ENCODE results near the gene COA3. TPM values are rescaled to one million over a fixed set of nuclear protein-coding genes. Genes with fewer than 3 reads are reported as not detected.

The COA3 gene
- total and polyA plus RNA-seq, 8 donors: 48.1 to 130 (median 68.7) TPM

- no peak overlapping the region for H3K4me3 ChIP-seq
- H3K27me3 ChIP-seq: no peaks in the 10 kb centered on the region
- H3K36me3 ChIP-seq: no peaks in the 10 kb centered on the region
- FAIRE-seq (no peak), DNase-seq (no peak), ATAC-seq (no peak)
- no peak overlapping the region for H3K27ac ChIP-seq
- no peaks in the 10 kb centered on the region for H3K9me3 ChIP-seq
- TF ChIP-seq CTCF (IDR thresholded peaks at IDR 0.05): no peak
- WGBS, 2 donors: 66 to 70% methylated on average over 11 of the region's 11 CpGs
- intact Hi-C loops (cut with DNase I): no loop called here
- peaks cover 0 to 4% (median under 1%) of the 10 kb centered on the region in 3 donors for H3K4me1 ChIP-seq
These were observed 49.4 kb downstream of the COA3 start for GRCh38 chr17:42748908-42749798.

- no peak for FAIRE-seq
- Histone ChIP-seq H3K4me3 (no peak overlapping the region), H3K36me3 (no peaks in the 10 kb centered on the region), H3K9me3 (no peaks in the 10 kb centered on the region), H3K4me1 (peaks cover 0 to 10% (median 7%) of the 10 kb centered on the region in 3 donors), H3K27me3 (no peaks in the 10 kb centered on the region), H3K27ac (no peak overlapping the region)
- ATAC-seq: no peak
- TF ChIP-seq CTCF (IDR thresholded peaks at IDR 0.05): no peak
- WGBS, 2 donors: 42 to 61% methylated on average over 7 of the region's 7 CpGs
- DNase-seq: no peak
- intact Hi-C loops (cut with DNase I): no loop called here
These were observed 50.1 kb downstream of the COA3 start for GRCh38 chr17:42748202-42748907.

Small RNAs within 50 kb of the gene (microRNA-seq; reads per million reads assigned to microRNA genes)
- gene MIR6781: 0 reads per million in 2 donors

Other genes with a start within 250 kb of the COA3 start
- gene HSD17B1, start 245.8 kb downstream of the COA3 start, total RNA-seq: 1 to 10 TPM in 2 of 6 donors, under 1 TPM in 4; 0.32 to 1.3 (median 0.74) TPM
- 1 to 10 TPM; 3.5 TPM for gene HSD17B1, start 245.8 kb downstream of the COA3 start, polyA plus RNA-seq
- gene COASY, start 236.6 kb downstream of the COA3 start, total RNA-seq: 10 to 100 TPM; 32.3 to 63.5 (median 52.3) TPM
- 100 to 1,000 TPM; 135 to 152 TPM for gene COASY, start 236.6 kb downstream of the COA3 start, polyA plus RNA-seq
- gene MLX, start 231.6 kb downstream of the COA3 start, total RNA-seq: 10 to 100 TPM; 18.6 to 26.7 (median 22.9) TPM
- gene MLX, start 231.6 kb downstream of the COA3 start, polyA plus RNA-seq: 10 to 100 TPM; 31.9 to 44.5 TPM
- gene PSMC3IP, start 221.0 kb downstream of the COA3 start, total RNA-seq: 1 to 10 TPM; 1.0 to 2.7 (median 2.0) TPM
- 1 to 10 TPM; 3.9 to 7.0 TPM for gene PSMC3IP, start 221.0 kb downstream of the COA3 start, polyA plus RNA-seq
- 10 to 100 TPM; 39.3 to 78.0 (median 47.0) TPM for gene RETREG3, start 189.3 kb downstream of the COA3 start, total RNA-seq
- gene RETREG3, start 189.3 kb downstream of the COA3 start, polyA plus RNA-seq: 10 to 100 TPM; 28.8 to 35.5 TPM
- 10 to 100 TPM; 10.5 to 79.9 (median 22.2) TPM for gene TUBG1, start 189.0 kb downstream of the COA3 start, total RNA-seq
- 10 to 100 TPM; 23.5 to 29.1 TPM for gene TUBG1, start 189.0 kb downstream of the COA3 start, polyA plus RNA-seq
- gene TUBG2, start 139.4 kb downstream of the COA3 start, total RNA-seq: 10 to 100 TPM; 10.9 to 43.4 (median 19.8) TPM
- gene TUBG2, start 139.4 kb downstream of the COA3 start, polyA plus RNA-seq: 10 to 100 TPM; 48.2 to 90.5 TPM
- 10 to 100 TPM; 24.7 to 90.6 (median 33.3) TPM for gene PLEKHH3, start 121.7 kb downstream of the COA3 start, total RNA-seq
- gene PLEKHH3, start 121.7 kb downstream of the COA3 start, polyA plus RNA-seq: 100 to 1,000 TPM; 148 to 215 TPM
- 1 to 10 TPM in 1 of 6 donors, under 1 TPM in 5; 0.09 to 1.0 (median 0.49) TPM for gene CCR10, start 116.9 kb downstream of the COA3 start, total RNA-seq
- gene CCR10, start 116.9 kb downstream of the COA3 start, polyA plus RNA-seq: 1 to 10 TPM in 1 of 2 donors, under 1 TPM in 1; 0.91 to 1.1 TPM
- 10 to 100 TPM in 1 of 6 donors, 1 to 10 TPM in 5; 3.1 to 10.4 (median 5.4) TPM for gene CNTNAP1, start 116.2 kb downstream of the COA3 start, total RNA-seq
- 10 to 100 TPM in 1 of 2 donors, 1 to 10 TPM in 1; 8.1 to 20.0 TPM for gene CNTNAP1, start 116.2 kb downstream of the COA3 start, polyA plus RNA-seq
- 10 to 100 TPM in 5 of 6 donors, 1 to 10 TPM in 1; 8.8 to 25.4 (median 14.6) TPM for gene EZH1, start 53.7 kb downstream of the COA3 start, total RNA-seq
- gene EZH1, start 53.7 kb downstream of the COA3 start, polyA plus RNA-seq: 10 to 100 TPM; 16.3 to 23.3 TPM
- gene RAMP2, start 37.5 kb downstream of the COA3 start, total RNA-seq: 1 to 10 TPM; 2.4 to 9.2 (median 4.7) TPM
- gene RAMP2, start 37.5 kb downstream of the COA3 start, polyA plus RNA-seq: 10 to 100 TPM; 15.9 to 26.5 TPM
- gene VPS25, start 25.3 kb downstream of the COA3 start, total RNA-seq: 10 to 100 TPM; 18.1 to 30.7 (median 26.0) TPM
- gene VPS25, start 25.3 kb downstream of the COA3 start, polyA plus RNA-seq: 10 to 100 TPM; 24.6 to 46.9 TPM
- under 1 TPM; 0.19 to 0.87 (median 0.51) TPM for gene WNK4, start 18.1 kb downstream of the COA3 start, total RNA-seq
- 1 to 10 TPM; 1.1 to 4.7 TPM for gene WNK4, start 18.1 kb downstream of the COA3 start, polyA plus RNA-seq
- gene CNTD1, start 157 bp upstream of the COA3 start, total RNA-seq: under 1 TPM; 0.13 to 0.78 (median 0.55) TPM
- under 1 TPM; 0.19 to 0.47 TPM for gene CNTD1, start 157 bp upstream of the COA3 start, polyA plus RNA-seq
- 10 to 100 TPM; 35.2 to 49.7 (median 44.6) TPM for gene BECN1, start 25.6 kb upstream of the COA3 start, total RNA-seq
- 10 to 100 TPM; 20.1 to 38.9 TPM for gene BECN1, start 25.6 kb upstream of the COA3 start, polyA plus RNA-seq
- 10 to 100 TPM; 25.8 to 51.6 (median 45.0) TPM for gene PSME3, start 34.7 kb upstream of the COA3 start, total RNA-seq
- gene PSME3, start 34.7 kb upstream of the COA3 start, polyA plus RNA-seq: 10 to 100 TPM; 17.8 to 27.7 TPM
- 1 to 10 TPM in 1 of 6 donors, under 1 TPM in 5; 0.37 to 1.7 (median 0.56) TPM for gene AOC2, start 45.9 kb upstream of the COA3 start, total RNA-seq
- gene AOC2, start 45.9 kb upstream of the COA3 start, polyA plus RNA-seq: under 1 TPM; 0.77 to 0.87 TPM
- gene AOC3, start 52.5 kb upstream of the COA3 start, total RNA-seq: 1 to 10 TPM; 1.9 to 9.5 (median 5.8) TPM
- 10 to 100 TPM in 1 of 2 donors, 1 to 10 TPM in 1; 6.2 to 11.3 TPM for gene AOC3, start 52.5 kb upstream of the COA3 start, polyA plus RNA-seq
- under 1 TPM in 4 of 6 donors, not detected in 2; 0.17 to 0.72 (median 0.23) TPM for gene G6PC1, start 102.1 kb upstream of the COA3 start, total RNA-seq
- gene G6PC1, start 102.1 kb upstream of the COA3 start, polyA plus RNA-seq: under 1 TPM; 0.08 to 0.42 TPM
- 10 to 100 TPM; 20.4 to 31.5 (median 25.1) TPM for gene AARSD1, start 165.8 kb upstream of the COA3 start, total RNA-seq
- 10 to 100 TPM; 75.3 to 89.1 TPM for gene AARSD1, start 165.8 kb upstream of the COA3 start, polyA plus RNA-seq
- under 1 TPM; 0.12 to 0.41 (median 0.23) TPM for gene PTGES3L, start 181.4 kb upstream of the COA3 start, total RNA-seq
- gene PTGES3L, start 181.4 kb upstream of the COA3 start, polyA plus RNA-seq: 1 to 10 TPM in 1 of 2 donors, under 1 TPM in 1; 0.53 to 1.0 TPM
- 10 to 100 TPM in 1 of 6 donors, 1 to 10 TPM in 5; 6.3 to 12.1 (median 7.9) TPM for gene RUNDC1, start 181.9 kb upstream of the COA3 start, total RNA-seq
- gene RUNDC1, start 181.9 kb upstream of the COA3 start, polyA plus RNA-seq: 1 to 10 TPM; 9.1 to 9.6 TPM
- gene RPL27, start 199.7 kb upstream of the COA3 start, total RNA-seq: 100 to 1,000 TPM; 284 to 613 (median 489) TPM
- 1,000 to 10,000 TPM; 1,179 to 1,185 TPM for gene RPL27, start 199.7 kb upstream of the COA3 start, polyA plus RNA-seq
- 10 to 100 TPM in 2 of 6 donors, 1 to 10 TPM in 4; 6.0 to 19.9 (median 7.7) TPM for gene IFI35, start 208.1 kb upstream of the COA3 start, total RNA-seq
- 10 to 100 TPM; 20.2 to 23.9 TPM for gene IFI35, start 208.1 kb upstream of the COA3 start, polyA plus RNA-seq
- gene VAT1, start 223.7 kb upstream of the COA3 start, total RNA-seq: 100 to 1,000 TPM in 1 of 6 donors, 10 to 100 TPM in 5; 65.8 to 132 (median 80.5) TPM
- 10 to 100 TPM; 47.9 to 51.8 TPM for gene VAT1, start 223.7 kb upstream of the COA3 start, polyA plus RNA-seq
- gene RND2, start 226.5 kb upstream of the COA3 start, total RNA-seq: under 1 TPM; 0.22 to 0.71 (median 0.57) TPM
- 1 to 10 TPM in 1 of 2 donors, under 1 TPM in 1; 0.46 to 1.1 TPM for gene RND2, start 226.5 kb upstream of the COA3 start, polyA plus RNA-seq

Data from pancreas (tissue), 10 donors.